Peyer's patch (tissue), 4 donors: ENCODE data around the gene ASTN1.

Source experiments
- POLR2A ChIP-seq, 2 donors: fragments of 450-650 bp; IDR thresholded peaks; one replicate each; pipeline ENCODE4 v1.5.1; 2017; ENCODE audit warnings: antibody characterized with exemption in 2 of 2, mild to moderate bottlenecking in 2 of 2, moderate library complexity in 2 of 2
- TF ChIP-seq, protein P1 (sequence below), 6 experiments: fragments of 450-650 bp in 4 of 6; fragments of 200-600 bp in 2 of 6; sonication (generic) in 1 of 6; IDR thresholded peaks; one replicate each; pipeline ENCODE4 v1.5.1; 2017 to 2019; ENCODE audit warnings: antibody characterized with exemption in 6 of 6, mild to moderate bottlenecking in 3 of 6, moderate library complexity in 1 of 6

DNA sequence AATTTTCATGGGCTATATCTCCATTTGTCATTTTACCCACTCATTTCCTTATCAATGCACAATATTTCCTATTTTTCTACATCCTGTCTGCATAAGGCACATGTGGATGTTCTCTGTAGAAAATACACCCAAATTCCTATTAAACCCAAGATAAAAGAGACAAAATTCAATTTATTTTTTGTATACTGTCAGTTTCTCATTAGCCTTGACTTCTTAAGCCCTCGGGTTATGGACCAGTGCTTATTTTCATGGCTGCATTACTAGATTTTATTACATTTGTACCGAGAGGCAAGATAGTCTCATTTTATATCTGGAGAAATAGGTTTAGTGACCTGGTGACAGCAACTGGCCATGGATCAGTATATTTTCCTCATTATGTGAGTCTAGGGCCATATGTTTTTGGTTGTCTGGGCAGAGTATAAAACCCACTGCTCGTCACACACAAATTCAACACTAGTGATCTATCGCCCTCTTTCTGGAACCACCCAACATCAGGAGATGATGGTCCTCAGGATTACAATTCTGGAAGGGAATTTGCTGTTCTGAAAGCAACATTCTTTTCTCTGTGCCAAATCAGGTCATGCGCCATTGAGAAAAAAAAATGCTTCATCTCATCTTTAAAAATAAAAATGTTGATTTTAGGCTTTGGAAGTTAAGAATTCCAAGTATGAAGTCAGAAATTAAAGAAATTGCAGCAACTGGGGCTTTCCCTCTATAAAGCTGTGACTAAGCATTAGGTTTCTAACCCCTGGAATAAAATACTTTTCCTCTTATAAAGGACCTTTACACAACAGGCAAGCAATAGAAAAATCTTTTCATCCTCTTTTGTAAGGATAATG, 81.4 kb downstream of the ASTN1 start:
- no peak for TF ChIP-seq POLR2A (IDR thresholded peaks at IDR 0.05)
- TF ChIP-seq, protein P1, sequence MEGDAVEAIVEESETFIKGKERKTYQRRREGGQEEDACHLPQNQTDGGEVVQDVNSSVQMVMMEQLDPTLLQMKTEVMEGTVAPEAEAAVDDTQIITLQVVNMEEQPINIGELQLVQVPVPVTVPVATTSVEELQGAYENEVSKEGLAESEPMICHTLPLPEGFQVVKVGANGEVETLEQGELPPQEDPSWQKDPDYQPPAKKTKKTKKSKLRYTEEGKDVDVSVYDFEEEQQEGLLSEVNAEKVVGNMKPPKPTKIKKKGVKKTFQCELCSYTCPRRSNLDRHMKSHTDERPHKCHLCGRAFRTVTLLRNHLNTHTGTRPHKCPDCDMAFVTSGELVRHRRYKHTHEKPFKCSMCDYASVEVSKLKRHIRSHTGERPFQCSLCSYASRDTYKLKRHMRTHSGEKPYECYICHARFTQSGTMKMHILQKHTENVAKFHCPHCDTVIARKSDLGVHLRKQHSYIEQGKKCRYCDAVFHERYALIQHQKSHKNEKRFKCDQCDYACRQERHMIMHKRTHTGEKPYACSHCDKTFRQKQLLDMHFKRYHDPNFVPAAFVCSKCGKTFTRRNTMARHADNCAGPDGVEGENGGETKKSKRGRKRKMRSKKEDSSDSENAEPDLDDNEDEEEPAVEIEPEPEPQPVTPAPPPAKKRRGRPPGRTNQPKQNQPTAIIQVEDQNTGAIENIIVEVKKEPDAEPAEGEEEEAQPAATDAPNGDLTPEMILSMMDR (IDR thresholded peaks at IDR 0.05), result no peak
